ENCODE data around the gene PDE4A. TPM values are rescaled to one million over a fixed set of nuclear protein-coding genes. Genes with fewer than 3 reads are reported as not detected.
"Not testable (repeated sequence)": the region's sequence is repeated elsewhere in the genome, so short reads cannot be mapped to it uniquely, and the experiment has no call there.

Gene PDE4A
- total RNA-seq, 1 donor from 2014 or later, result 11.0 TPM

DNA sequence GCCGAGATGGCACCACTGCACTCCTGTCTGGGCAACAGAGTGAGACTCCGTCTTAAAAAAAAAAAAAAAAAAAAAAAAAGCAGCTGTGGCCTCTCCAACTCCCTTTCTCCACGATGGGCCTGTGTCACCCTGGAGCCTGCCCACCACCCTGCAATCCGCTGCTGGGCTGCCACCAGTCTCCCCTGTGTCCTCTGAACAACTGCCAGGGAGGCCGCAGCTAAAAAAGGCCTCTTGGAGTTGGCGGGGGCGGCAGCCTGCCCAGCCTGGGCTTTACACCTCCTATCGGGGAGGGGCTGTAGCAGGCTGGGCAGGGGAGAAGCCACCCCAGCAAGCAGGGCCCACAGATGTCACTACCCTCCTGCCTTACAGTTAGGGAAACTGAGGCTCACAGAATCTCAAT, 20.5 kb upstream of the PDE4A start:
- no peak for DNase-seq (ENCODE audit: low spot score)
- ATAC-seq, result no peak
- intact Hi-C loops (cut with DNase I), result loop anchor here (10.0 kb wide), 1 partner anchor 475 kb away; no protein-coding TSS in a partner anchor

DNA sequence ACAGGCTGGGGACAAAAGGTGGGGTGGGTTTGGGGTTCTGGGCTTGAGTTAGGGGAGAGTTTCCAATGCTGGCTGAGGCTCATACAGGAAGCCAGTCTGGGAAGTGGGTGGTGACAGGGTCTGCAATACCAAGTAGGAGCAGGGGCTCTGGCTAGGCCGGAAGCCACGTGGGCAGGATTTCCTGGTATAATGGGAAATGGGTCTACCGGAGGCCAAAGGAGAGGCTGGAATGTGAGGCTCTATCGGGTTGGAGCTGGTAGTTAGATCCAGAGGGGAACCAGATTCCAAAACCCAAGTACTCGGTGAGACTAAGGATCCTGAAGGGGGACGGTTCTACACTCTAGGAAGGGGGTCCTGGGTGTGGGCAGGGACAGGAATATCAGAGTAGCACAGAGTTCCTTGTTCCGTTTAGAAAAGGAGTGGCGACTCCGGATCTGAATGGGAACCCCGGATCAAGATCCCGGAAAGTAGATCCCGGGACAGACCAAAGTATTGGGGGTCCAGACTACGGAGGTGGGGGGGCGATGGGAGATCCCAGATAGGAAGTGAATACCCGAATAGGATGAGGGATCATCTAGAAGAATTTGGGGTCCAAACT, 17.8 kb upstream of the PDE4A start:
- intact Hi-C loops (cut with DNase I), result no loop called here
- ATAC-seq (no peak), DNase-seq (ENCODE audit: low spot score) (no peak)

DNA sequence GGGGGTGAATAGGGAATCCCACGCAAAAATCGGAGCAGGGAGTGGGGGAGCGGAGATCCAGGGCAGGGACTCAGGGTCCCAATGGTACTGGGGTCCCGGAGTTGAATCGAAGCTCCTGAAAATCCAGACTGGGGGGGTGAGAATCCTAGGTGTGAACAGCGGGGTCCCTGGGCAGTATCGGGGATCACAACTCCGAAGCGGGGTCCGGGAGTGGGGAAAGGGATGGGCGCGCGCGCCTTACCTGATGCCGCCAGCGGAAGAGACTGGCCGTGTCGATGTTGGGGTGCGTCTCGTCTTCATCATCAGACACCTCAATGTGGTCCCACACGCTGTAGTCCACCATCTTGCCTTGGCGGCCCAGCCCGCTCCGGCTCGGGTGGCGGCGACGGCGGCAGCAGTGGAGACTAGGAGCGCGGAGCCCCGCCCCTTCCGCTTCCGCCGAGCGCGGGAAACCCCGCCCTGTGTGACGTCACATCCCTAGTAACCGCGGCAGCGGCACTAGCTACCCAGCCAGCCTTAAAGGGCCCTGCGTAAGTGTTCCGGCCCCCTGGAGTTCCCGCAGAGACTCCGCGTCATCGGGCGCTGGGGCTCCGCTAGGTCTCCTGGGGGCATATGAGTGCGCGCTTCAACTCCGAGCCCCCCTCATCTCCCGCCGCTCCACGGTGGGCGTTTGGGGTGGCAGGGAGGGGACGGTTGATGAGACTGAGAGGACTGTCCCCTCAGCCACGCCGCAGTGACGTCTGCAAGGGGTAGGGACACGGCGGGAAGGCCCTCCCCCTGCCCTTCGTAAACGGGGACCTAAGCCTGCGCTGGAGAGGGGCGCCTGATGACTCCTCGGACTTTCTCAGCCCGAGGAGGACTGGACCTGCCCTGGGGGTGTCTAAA, 17.0 kb upstream of the PDE4A start, which contains the start of gene CDC37:
TSS of gene CDC37 (minus strand) at position 406 of the 885 bp plus-strand sequence. CDS start at position 343, 63 bp downstream.
- peak; percentile 98 for ATAC-seq
- DNase-seq (ENCODE audit: low spot score), result peak; percentile 98
- intact Hi-C loops (cut with DNase I), result no loop called here

DNA sequence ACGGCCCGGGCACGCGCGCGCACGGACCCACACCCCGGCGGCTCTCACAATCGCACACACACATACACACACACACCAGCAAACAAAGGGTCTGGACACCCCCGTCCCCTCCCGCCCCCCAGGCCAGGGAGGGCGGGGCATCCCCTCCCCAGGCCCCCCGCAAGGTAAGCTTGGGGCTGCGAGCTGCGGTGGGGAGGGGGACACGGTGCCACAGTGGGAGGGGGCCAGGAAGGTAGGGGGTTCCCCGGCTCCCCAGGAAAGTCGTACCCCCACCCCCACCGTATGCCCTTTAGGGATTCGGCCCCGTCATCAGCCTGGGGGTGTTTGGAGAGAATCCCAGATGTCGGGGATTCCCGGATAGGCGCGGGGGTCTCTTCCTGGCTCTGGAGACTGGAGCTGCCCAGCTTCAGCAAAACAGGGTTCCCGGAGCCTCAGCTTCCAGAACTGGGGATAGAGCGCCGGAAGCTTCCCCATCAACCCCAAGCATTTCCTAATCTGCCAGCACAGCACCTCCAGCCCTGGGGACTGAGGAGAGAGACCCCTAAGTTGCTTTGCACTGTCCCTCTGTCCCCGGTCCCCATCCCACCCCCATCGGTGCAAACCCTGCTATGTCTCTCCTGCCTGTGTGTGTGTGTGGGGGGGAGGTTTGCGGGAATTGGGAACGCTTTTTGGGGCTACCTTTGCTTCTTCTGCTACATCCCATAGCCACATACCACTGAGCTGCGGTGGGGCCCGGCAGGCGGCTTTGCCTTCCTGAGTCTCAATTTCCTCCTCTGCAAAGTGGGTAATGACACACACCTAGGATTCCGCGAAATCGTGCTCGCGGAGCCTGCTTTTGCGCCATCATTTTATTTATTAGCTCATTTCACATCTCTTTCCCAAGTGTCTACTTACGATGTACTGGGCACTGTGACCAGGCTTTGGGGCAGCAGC, 15.2 kb upstream of the PDE4A start:
- ATAC-seq (no peak), DNase-seq (ENCODE audit: low spot score) (no peak)
- intact Hi-C loops (cut with DNase I), result no loop called here

DNA sequence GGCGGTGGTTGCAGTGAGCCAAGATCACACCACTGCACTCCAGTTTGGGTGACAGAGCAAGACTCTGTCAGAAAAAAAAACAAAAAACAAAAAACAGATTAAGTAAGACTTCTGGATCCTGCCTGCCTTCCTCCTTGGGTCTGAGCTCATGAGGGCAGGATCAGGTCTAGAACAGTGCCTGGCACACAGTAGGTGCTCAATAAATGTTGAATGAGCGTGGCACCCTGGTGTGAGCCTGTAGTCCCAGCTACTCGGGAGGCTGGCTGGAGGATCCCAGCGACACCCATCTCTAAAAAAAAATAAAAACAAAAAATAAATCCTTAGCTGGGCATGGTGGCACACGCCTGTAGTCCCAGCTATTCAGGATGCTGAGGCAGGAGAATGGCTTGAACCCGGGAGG, 14.1 kb upstream of the PDE4A start:
- intact Hi-C loops (cut with DNase I), result no loop called here
- DNase-seq (ENCODE audit: low spot score), result no peak

DNA sequence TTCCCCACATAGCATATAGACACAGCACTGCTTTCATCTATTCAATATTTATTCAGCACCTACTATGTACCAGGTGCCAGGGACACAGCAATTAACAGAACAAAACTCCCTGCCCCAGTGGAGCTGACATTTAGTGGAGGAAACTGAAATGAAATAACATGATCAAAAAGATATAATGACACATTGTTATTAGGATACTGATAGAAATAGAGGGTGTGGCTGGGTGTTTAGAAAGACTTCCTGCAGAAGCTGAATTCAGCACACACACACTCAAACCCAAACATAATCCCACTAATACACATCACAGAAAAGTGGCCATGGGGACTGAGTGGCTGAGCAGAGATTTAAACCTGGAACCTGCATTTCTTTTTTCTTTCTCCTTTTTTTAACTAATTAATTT, 13.2 kb upstream of the PDE4A start:
- ATAC-seq (no peak), DNase-seq (ENCODE audit: low spot score) (no peak)
- intact Hi-C loops (cut with DNase I), result no loop called here

More for the DNA sequence above, 14.1 kb upstream of the PDE4A start:
- ATAC-seq, result no peak

DNA sequence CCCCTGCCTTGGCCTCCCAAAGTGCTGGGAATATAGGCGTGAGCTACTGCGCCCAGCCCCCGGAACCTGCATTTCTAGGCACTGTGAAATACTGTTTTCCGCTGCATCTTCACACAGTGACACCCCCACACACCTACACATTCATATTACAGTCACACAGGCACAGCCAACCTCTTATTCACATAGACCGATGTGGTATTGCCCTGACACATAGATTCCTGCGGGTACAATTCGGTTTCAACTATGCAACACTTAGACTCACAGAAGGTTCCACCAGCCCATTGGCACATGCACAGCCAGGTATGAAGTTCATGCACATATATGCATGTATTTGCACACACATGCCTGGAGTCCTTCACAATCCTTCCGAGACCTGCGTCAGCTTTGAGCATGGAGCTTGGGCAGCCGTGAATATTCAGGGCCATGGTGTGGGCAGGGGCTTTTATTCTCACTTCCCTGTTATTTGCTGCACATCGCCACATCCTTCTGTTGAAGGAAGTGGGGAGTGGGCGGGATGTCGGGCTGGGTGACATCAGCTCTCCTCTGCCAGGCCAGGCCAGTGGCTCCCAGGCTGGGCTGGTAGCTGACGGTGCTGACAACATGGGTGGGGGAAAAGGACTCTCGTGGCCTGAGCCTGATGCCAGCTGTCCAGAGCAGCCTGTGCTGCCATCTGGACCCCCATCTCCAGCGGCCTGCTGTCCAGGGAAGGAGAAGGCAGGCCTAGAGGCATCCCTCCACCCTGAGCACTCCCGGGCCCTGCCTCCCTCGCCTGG, 11.6 kb upstream of the PDE4A start:
- DNase-seq (ENCODE audit: low spot score) (no peak), ATAC-seq (peak; percentile 36)
- intact Hi-C loops (cut with DNase I), result no loop called here

DNA sequence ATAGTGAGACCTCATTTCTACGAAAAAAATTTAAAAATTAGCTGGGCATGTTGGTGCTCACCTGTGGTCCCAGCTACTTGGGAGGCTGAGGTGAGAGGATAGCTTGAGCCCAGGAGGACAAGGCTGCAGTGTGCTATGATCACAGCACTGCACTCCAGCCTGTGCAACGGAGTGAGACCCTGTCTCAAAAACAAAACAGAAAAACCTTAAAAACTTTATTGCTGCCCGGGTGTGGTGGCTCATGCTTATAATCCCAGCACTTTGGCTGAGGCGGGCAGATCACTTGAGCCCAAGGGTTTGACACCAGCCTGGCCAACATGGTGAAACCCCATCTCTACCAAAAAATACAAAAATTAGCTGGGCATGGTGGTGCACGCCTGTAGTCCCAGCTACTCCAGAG, 9.1 kb upstream of the PDE4A start:
- not testable (repeated sequence) for ATAC-seq; DNase-seq (ENCODE audit: low spot score)
- intact Hi-C loops (cut with DNase I), result loop anchor here (10.0 kb wide), 1 partner anchor 154 kb away; the partner anchor contains the start of genes CDKN2D and KRI1

DNA sequence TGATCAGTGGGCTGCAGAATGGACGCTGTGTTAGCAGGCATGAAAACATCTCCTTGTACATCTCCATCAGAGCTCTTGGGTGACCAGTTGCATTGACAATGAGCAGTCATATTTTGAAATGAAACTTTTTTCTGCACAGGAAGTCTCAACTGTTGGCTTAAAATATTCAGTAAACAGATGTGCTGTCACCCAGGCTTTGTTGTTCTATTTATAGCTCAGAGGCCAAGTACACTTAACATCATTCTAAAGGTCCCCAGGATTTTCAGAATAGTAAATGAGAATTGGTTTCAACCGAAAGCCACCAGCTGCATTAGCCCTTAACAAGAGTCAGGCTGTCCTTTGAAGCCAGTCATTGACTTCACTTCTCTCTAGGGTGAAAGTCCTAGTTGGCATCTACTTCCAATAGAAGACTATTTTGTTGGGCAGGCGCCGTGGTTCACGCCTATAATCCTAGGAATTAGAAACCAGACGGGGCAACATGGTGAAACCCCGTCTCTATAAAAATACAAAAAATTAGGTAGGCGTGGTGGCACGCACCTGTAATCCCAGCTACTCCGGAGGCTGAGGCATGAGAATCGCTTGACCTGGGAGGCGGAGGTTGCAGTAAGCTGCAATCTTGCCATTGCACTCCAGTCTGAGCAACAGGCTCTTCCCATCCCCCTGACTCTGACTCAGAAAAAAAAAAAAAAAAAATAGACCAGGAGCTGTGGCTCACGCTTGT, 7.9 kb upstream of the PDE4A start:
- ATAC-seq (no peak), DNase-seq (ENCODE audit: low spot score) (no peak)
- intact Hi-C loops (cut with DNase I), result loop anchor here (10.0 kb wide), 1 partner anchor 152 kb away; the partner anchor contains the start of genes CDKN2D and KRI1

DNA sequence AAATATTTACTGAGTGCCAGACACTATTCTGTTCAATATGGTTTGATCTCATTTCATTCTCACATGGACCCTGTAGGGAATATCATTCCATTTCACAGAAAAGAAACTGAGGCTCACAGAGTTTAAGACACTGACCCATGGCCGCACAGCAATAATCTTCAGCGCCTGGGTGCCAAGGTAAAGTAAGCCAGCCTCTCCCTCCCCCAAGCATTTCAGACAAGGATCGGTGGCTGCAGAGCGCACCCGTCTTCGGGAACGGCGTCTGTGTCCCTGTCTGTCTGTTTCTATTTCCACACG, 4.3 kb upstream of the PDE4A start:
- intact Hi-C loops (cut with DNase I), result loop anchor here (10.0 kb wide), 1 partner anchor 149 kb away; the partner anchor contains the start of genes CDKN2D and KRI1
- no peak for DNase-seq (ENCODE audit: low spot score)

DNA sequence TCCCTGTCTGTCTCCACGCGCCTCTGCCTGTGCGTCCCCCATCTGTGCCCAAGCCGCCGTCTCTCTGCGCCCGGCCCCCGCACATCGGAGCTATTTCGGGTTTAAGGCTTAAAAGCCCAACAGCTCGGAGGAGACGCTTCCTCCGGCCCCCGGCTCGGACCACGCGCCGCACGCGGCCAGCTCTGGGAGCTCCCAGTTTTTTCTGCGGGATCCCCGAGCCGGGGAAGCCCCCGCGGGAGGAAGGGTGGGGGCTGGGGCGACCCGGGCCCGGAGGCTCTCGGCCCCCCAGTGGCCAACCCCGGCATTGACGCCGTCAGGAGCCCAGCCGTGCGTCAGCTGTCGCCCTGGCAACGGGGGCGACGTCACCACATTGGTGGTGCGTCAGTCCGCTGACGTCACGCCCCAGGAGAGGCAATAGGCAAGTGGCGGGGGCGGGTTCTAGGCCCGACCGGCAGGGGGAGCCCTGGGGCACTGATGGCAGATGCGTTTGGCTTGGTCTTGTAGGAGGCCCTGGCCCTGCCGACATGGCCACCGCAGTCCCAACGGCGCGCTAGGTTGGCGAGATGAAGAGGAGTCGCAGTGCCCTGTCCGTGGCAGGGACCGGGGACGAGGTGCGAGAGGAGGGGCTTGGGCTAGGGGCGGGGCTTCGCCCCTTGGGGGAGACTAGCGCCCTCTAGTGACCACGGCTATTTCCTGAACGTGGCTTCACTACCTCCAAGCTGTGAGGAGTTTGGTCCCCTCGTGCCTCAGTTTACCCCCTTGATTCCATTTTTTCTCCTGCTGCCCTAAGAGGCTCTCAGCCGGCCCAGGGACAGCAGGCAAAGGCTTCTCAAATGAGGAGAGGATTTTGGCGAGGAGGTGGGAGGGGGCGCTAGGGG, 3.7 kb upstream of the PDE4A start:
- DNase-seq (ENCODE audit: low spot score), result peak; percentile 87
- intact Hi-C loops (cut with DNase I), result loop anchor here (10.0 kb wide), 1 partner anchor 148 kb away; the partner anchor contains the start of genes CDKN2D and KRI1
- ATAC-seq, result peak; percentile 82

More for the DNA sequence above, 4.3 kb upstream of the PDE4A start:
- no peak for ATAC-seq

DNA sequence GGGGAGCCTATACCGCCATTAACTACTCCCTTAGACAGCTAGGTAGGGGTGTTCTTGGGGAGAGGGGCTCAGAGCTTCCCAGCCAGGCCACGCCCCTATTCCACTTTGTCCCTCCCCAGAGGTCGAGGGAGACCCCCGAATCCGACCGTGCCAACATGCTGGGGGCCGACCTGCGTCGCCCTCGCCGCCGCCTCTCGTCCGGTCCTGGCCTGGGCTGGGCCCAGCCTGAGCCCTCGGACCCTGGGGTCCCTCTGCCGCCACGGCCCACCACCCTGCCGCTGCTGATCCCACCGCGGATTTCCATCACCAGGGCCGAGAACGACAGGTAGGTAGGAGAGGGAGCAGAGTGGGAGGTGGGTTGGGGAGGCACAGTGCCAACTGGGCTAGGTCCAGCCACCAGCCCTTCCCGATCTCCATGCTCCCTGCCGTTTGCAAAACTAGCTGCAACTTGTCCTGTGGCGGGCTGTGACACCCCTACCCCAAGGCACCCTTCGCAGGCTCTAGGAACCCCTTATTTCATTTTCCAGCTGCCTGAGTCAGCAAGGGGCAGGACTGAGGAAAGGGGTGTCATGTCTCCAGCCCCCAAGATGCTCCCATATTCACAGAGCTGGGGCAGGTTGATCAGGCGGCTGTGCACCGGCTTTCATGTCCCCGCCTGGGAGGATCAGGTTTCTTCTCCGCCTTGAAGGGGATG, 2.6 kb upstream of the PDE4A start:
- DNase-seq (ENCODE audit: low spot score) (no peak), ATAC-seq (no peak)
- intact Hi-C loops (cut with DNase I), result loop anchor here (10.0 kb wide), 1 partner anchor 147 kb away; the partner anchor contains the start of genes CDKN2D and KRI1

DNA sequence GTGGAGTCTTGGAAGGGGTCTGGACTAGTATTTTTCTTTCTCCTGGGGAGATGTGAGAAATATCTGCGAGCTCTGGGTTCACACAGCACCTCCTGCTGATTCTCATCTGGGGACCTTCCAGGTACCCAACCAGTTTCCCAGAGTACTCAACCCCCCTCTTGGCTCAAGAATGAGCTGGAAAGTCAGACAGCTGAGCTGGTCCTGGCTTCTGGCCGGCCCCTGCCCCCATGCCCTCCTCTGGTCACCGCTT, 2.2 kb upstream of the PDE4A start:
- intact Hi-C loops (cut with DNase I), result loop anchor here (10.0 kb wide), 1 partner anchor 147 kb away; the partner anchor contains the start of genes CDKN2D and KRI1
- DNase-seq (ENCODE audit: low spot score), result no peak
- no peak for ATAC-seq

DNA sequence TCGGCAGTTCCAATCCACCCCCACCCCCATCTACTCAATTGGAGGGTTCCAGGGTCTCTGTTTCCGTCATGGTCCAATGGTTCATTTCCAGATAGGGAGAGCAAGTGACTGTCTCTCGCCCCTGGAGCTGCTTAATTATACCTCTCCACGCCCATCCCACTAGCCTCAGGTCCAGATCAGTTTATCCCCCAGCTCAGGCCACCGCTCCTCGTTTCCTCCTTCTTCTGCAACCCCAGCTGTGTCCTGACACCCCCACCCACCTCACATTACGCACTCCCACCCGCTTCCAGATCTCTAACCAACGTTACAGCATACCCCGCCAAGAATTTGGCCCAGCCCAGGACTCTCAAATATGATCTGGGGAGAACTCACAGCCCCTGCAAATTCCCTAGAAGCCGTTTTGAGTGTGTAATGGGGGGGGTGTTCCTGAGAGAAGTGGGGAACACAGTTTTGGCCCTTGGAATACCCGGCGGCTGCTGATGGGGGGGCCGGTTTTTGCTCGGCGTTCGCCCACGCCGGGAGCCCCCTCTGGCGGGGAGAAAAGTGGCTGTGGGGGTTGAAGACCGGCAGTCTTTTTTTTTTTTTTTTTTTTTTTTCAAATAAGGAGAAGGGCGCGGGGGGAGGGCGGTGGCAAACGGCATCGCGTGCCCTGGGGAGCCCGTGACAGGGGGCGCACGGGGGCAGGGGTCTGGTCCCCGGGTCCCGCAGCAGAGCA, 1.7 kb upstream of the PDE4A start:
- intact Hi-C loops (cut with DNase I), result loop anchor here (10.0 kb wide), 1 partner anchor 146 kb away; the partner anchor contains the start of genes CDKN2D and KRI1
- ATAC-seq, result no peak
- DNase-seq (ENCODE audit: low spot score), result no peak

DNA sequence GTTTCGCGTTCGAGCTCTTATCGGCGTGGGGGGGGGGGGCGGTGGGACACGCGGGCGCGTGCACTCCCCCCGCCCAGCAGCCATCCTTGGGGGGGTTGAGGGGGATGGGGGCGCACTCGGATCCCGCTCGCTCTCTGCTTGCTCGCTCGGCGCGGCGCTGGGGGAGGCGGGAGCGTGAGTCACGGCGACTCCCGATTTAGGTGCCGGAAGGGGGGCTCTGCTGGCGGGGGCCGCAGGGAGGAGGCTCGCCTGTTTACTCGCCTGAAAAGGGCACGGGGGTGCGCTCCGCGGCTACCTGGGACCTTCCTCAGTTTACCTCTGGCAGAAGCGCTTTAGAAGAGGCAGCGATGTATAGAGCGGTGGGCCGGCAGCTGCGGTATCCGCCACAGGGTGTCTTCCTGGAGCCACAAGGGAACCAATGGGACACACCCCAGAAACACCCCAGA, 1.1 kb upstream of the PDE4A start:
- ATAC-seq (no peak), DNase-seq (ENCODE audit: low spot score) (no peak)
- intact Hi-C loops (cut with DNase I), result loop anchor here (10.0 kb wide), 1 partner anchor 146 kb away; the partner anchor contains the start of genes CDKN2D and KRI1
